KOPT-K1 (cell line): ENCODE measurements around the gene CPTP.

Source experiments
- H3K27ac ChIP-seq: fragments of 200-600 bp; sonication (generic); 2 replicates; pipeline ENCODE4 v1.5.1; 2016; ENCODE audit warnings: antibody characterized with exemption, mild to moderate bottlenecking, low read depth, low read length; ENCODE audit not compliant: poor library complexity, severe bottlenecking
- H3K36me3 ChIP-seq: fragments of 200-600 bp; sonication (generic); 2 replicates; pipeline ENCODE4 v1.5.1; 2017; ENCODE audit warnings: antibody characterized with exemption, mild to moderate bottlenecking, low read length, moderate library complexity; ENCODE audit not compliant: insufficient read depth
- H3K9me3 ChIP-seq: fragments of 200-600 bp; sonication (generic); 2 replicates; pipeline ENCODE4 v1.5.1; 2017; ENCODE audit warnings: antibody characterized with exemption, low read length, mild to moderate bottlenecking; ENCODE audit not compliant: insufficient read depth, poor library complexity, severe bottlenecking

CPTP gene

DNA sequence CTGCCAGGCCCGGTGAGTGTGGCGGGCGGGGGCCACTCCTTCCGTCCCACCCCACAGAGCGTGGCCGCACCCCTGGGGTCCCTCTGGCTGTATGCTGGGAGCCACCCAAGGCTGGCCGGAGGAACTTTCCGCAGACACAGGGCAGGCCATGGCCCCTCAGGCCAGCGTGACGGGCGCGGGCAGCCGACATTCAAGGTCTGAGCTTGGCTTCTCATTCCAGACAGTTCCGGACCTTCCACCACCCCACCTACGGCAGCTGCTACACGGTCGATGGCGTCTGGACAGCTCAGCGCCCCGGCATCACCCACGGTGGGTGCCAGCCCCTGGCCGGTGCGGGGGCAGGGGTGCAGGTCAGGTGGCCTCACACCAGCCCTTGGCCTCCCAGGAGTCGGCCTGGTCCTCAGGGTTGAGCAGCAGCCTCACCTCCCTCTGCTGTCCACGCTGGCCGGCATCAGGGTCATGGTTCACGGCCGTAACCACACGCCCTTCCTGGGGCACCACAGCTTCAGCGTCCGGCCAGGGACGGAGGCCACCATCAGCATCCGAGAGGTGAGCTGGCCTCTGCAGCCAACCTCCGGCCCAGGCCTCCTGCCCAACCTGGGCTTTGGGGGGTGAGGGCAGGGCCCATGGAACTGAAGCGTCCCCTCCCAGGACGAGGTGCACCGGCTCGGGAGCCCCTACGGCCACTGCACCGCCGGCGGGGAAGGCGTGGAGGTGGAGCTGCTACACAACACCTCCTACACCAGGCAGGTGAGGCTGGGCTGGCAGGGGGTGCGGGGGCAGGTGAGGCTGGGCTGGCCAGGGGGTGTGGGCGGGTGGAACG is 37.1 kb upstream of the CPTP start:
- no peaks in the 10 kb centered on the region for H3K36me3 ChIP-seq

DNA sequence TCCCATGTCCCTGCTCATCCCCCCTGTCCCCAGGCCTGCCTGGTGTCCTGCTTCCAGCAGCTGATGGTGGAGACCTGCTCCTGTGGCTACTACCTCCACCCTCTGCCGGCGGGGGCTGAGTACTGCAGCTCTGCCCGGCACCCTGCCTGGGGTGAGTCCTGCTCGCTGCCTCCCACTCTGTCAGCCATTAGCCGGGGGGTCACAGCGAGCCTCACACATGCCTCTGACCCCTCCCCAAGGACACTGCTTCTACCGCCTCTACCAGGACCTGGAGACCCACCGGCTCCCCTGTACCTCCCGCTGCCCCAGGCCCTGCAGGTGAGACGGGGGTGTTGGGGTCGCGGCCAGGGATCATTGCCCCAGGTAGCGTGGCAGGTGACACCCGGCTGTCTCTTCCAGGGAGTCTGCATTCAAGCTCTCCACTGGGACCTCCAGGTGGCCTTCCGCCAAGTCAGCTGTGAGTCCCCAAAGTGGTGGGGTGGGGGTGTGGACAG is 34.3 kb upstream of the CPTP start:
- Histone ChIP-seq H3K36me3 (peaks cover 3% of the 10 kb centered on the region; the same call in 1 of the 2 replicates), H3K9me3 (no peaks in the 10 kb centered on the region), H3K27ac (no peak overlapping the region)

More for the DNA sequence above, 37.1 kb upstream of the CPTP start:
- no peaks in the 10 kb centered on the region for H3K9me3 ChIP-seq
- no peak overlapping the region for H3K27ac ChIP-seq

GRCh38 chr1:1291023-1291528 is 33.5 kb upstream of the CPTP start:
- Histone ChIP-seq H3K36me3 (peaks cover 7% of the 10 kb centered on the region; the same call in 1 of the 2 replicates), H3K27ac (no peak overlapping the region), H3K9me3 (no peaks in the 10 kb centered on the region)

DNA sequence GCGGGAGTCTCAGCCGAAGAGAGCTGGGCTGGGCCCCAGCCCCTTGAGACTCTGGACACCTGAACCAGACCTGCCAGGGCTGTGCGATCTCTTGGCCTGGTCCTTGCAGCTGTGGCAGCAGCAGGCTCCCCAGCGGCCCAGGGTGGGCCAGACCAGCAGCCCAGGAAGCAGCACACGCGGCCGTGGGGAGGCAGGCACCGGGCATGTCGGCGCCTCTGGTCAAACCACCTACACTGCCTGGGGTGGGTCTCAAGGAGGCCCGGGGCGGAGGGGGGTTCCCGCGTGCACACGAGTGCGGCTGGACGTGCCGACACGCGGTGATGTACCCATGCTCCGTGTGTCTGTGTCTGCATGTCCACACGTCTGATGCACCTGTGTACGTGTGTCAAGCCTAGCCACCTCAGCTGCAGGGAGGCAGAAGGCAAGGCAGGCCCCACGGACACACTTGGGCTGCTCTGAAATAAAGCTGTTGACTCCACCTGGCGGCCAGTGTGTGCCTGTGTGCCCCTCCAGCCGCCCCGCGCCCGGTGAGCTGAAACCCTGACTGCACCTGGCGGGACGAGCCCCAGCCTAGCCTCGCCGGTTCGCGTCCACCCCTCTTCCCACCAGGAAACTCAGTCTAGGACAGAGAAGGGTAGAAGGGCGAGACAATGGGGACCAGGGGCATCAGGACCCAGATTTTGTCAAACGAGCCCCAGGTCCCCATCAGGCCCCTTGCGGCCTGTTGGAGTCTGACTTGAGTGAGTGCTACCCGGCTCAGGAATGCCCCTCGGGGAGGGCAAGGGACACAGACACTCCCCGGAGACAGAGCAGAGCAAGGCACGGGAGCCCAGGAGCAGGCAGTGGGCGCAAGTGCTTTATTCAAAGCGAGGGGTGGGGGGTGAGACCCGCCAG is 32.8 kb upstream of the CPTP start:
- Histone ChIP-seq H3K36me3 (peaks cover 7% of the 10 kb centered on the region; the same call in 1 of the 2 replicates), H3K27ac (no peak overlapping the region), H3K9me3 (no peaks in the 10 kb centered on the region)

GRCh38 chr1:1292442-1292779 is 32.2 kb upstream of the CPTP start:
- Histone ChIP-seq H3K9me3 (no peaks in the 10 kb centered on the region), H3K36me3 (peaks cover 7% of the 10 kb centered on the region; the same call in 1 of the 2 replicates), H3K27ac (no peak overlapping the region)

GRCh38 chr1:1292851-1293250 is 31.8 kb upstream of the CPTP start:
- H3K27ac ChIP-seq, result no peak overlapping the region
- no peaks in the 10 kb centered on the region for H3K9me3 ChIP-seq
- peaks cover 7% of the 10 kb centered on the region; the same call in 1 of the 2 replicates for H3K36me3 ChIP-seq

GRCh38 chr1:1293263-1294249 is 31.0 kb upstream of the CPTP start:
- H3K9me3 ChIP-seq, result no peaks in the 10 kb centered on the region
- peaks cover 7% of the 10 kb centered on the region; the same call in 1 of the 2 replicates for H3K36me3 ChIP-seq
- H3K27ac ChIP-seq, result no peak overlapping the region

- Histone ChIP-seq H3K36me3 (peaks cover 7% of the 10 kb centered on the region; the same call in 1 of the 2 replicates), H3K27ac (no peak overlapping the region), H3K9me3 (no peaks in the 10 kb centered on the region)
Measured at GRCh38 chr1:1294250-1294890, 30.2 kb upstream of the CPTP start.

DNA sequence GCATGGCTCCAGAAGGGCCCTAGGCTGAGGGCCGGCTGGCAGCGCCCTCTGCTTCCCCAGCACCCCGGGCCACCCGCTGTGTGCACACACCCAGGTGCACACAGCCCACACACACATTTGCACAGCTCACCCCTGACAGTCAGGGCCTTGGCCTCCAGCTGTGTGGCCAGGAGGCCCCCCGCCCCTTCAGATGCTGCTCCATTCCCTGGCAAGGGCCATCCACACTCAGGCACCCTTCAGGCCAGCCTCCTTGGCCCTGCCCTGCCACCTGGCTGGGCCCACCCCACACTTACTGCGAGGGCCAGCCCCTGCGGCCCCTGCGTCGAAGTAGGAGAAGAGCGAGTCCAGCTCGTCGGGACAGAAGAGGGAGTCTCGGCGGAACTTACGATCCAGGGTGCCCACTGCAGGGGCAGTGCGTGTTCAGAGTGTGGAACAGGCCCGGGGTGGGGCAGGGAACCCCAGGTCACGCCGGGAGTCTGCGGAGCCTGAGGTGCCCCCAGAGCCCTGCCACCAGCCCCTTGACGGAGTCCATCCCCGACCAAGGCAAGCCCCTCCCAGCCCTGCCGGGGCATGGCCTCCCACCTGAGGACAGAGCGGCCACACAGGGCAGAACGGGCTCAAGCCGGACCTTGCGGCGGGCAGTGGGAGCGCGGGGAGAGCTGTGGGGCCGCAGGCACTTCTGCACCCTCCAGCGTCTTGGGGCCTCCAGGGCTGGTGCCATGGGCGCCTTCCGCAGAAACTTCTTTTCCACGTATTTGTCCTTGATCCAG is 29.3 kb upstream of the CPTP start:
- Histone ChIP-seq H3K9me3 (no peaks in the 10 kb centered on the region), H3K36me3 (peaks cover 7% of the 10 kb centered on the region; the same call in 1 of the 2 replicates), H3K27ac (no peak overlapping the region)

DNA sequence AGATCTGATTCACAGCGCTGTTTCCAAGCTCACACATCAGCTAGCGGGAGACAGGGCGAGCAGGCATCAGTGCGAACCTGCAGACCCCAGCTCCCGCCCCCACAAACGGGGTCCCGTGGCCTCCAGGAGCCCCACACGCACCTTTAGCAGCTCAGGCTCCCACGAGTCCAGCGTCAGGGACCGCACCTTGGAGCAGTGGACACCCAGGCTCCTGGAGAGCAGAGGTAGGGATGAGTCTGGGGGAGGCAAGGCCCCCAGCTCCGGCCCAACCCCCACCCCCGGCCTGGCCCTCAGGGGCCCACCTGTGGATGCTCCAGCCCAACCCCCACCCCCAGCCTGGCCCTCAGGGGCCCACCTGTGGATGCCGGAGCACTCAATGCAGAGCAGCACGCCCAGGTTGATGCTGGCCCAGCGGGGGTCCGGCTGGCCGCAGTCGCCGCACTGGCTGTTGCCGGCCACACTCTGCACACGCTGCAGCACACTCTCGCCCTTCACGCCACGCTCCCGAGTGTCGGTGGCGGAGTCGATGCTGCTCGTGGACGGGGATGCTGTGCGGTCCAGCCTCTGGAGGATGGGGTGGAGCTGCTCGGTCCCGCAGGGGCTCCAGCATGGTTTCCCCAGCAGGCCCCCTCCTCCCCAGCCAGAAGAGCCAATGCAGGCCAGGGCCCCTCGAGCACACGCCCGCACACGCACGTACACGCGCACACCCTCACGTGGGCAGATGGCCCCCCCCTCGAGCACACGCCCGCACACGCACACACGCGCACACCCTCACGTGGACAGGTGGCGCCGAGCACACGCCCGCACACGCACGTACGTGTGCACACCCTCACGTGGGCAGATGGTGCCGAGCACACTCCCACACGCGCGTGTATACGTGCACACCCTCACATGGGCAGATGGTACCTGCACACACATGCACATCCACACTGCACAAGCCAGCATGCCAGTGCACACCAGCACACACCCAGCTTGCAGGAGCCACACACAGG is 28.2 kb upstream of the CPTP start:
- Histone ChIP-seq H3K27ac (no peak overlapping the region), H3K9me3 (no peaks in the 10 kb centered on the region), H3K36me3 (peaks cover 7% of the 10 kb centered on the region; the same call in 1 of the 2 replicates)

GRCh38 chr1:1297802-1298424 is 26.7 kb upstream of the CPTP start:
- H3K9me3 ChIP-seq, result no peaks in the 10 kb centered on the region
- peaks cover 7% of the 10 kb centered on the region; the same call in 1 of the 2 replicates for H3K36me3 ChIP-seq
- no peak overlapping the region for H3K27ac ChIP-seq
